ENCODE data around the gene ERVFRD-1.

DNA sequence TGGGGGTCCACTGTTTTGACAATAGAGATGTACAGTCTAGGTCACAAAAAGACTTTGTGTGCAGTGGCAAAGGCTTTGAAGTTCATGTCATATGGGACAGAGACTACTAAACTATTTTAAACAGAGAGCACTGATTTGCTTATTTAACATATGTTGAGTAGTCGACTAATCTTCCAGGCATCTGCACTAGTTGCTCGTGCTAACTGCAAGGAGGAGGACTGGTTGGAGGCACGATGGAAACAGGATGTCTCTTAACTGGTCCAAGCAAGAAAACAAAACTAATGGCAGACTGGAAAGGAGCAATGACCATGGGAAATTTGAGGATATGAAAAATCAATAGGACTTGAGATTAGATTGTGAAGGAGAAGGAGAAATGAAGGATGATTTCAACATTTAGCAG, 28.5 kb upstream of the ERVFRD-1 start:
- TF ChIP-seq CTCF (IDR thresholded peaks at IDR 0.05) (no peak), POLR2A (IDR thresholded peaks at IDR 0.05) (no peak)
